ENCODE measurements around the gene USP1. TPM values are rescaled to one million over a fixed set of nuclear protein-coding genes. Genes with fewer than 3 reads are reported as not detected.

Gene USP1
- polyA plus RNA-seq, 1 donor: 37.8 TPM

GRCh38 chr1:62428351-62428750 lies 8.5 kb upstream of the USP1 start:
- DNase-seq: no peak

DNA sequence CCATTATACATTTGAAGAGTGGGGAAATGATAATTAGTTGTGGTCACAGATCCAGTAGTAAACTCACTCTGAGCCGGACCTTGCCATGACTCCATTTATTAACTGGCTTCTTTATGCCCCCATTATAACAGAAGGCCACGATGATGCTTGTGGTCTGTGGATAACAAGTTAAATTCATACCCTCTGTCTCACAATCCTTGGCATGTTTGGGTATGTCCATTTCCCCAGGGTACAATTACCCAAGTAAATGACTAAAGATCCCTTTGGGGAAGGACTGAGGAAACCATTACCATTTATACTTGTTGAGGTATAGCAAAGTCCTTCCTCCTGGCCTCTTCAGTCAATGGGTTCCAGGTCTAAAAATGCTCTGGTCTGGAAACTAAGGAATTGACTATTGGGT lies 7.3 kb upstream of the USP1 start:
- DNase-seq: no peak

GRCh38 chr1:62433861-62434617 lies 2.8 kb upstream of the USP1 start:
- no peak for DNase-seq

DNA sequence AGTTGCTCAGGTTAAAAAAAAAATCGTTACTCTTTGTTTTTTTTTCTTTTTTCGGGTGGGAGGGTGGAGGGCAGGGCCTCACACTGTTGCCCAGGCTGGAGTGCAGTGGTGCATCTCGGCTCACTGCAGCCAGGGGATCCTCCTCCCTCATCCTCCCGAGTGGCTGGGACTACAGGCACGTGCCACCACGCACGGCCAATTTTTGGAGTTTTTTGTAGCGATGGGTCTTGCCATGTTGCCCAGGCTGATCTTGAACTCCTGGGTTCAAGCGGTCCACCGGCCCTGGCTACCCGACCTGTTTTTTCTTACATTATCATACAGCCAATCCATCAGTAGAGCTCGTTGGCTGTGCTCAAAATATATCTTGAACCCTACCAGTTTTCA lies 2.2 kb upstream of the USP1 start:
- DNase-seq: no peak

DNA sequence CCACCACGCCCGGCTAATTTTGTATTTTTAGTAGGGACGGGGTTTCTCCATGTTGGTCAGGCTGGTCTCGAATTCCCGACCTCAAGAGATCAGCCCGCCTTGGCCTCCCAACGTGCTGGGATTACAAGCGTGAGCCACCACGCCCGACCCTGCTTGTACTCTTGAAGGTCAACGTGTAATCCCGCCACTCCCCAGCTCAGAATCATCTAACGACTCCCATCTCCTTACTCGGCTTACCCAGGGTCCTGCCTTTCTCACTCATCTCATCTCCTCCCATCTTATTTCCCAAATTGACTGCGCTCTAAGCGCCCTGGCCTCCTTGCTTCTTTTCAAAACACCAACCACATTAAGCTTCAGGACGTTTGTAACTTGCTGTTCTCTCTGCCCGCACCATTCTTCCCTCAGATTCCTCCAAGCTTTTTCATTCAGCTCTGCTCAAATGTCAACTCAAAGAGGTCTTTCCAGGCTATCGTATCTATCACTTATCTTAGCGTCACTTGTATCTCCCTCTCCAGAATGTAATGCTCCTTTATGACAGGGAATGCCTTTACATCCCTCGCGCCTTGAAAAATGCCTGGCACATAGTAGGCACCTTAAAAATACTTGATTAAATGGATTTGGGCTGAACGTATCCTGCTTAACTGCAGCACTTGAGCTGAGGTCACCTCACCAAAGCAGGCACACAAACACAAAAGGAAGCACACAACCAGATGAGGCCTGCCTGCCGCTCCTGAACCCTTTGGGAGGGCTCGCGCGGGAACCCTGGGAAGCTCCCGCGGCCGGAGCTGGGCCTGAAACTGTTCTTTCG lies 1.4 kb upstream of the USP1 start:
- no peak for DNase-seq

DNA sequence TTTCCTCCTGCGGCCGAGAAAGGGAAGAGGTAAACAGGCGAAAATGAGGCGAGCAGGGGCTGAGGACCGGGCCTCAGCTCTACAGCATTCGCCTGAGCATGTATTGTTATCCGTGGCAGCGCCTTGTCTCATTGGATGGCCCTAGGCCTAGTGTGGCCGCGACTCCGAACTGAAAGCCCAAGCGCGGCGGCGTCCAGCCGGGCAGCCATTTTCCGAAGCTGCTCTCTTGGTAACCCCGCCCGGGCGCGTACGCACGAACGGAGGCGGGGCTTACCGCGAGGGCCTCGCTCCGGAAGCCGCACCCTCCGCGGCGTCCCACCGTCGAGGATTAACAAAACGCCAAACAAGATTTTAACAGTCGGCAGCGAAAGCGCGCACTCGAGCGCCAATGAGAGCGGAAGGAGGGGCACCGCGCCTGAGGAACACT lies 797 bp upstream of the USP1 start:
- DNase-seq: no peak

DNA sequence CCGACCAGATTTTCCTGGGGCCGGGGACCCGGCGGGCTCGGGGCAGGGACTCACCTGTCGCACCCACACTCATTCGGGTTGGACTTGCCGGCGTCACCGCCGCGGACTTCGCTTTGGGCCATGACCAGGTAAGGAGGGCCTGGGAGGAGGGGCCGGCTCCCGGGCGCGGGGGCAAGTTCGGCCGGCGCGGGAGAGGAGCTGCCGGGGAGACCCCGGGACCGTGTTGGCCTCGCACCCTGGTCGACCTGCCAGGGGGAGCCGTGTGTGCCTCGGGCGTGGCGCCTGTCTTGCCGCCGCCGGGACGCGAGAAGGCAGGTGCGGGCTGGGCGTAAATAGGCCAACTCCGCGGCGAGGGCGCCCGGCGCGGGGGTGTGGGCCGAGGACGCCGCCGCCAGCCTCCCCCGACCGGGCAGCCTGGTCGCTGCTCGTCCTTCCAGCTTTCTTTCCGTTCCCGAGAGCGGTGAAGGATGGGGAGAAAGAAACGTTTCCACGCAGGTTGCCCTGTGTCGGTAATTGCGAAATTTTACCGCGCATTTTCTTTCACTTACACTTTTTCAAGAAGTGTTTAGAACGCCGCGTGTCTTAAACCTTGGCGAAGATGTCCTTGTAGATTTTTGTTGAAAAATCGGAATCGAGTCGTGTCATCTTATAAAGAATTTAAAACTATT lies 558 bp downstream of the USP1 start:
- DNase-seq: peak; percentile 27

DNA sequence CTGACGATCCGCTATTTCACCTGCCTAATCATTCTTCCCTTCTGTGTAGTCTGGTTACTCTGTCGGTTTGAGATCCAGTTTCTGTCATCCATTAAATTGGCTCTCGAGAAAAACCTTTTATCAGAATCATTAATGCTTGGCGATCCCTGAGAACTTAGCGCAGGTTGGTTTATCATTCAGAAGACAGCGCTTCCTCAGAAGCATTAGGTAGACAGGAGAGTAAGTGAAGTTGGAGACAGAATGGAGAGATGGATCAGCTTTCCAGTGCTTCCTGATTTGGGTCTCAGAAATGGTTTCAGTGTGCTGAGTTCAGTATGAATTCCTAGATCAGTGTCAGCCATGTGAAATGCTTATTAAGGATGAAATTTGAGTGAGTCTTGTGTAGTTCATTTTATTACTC lies 1.3 kb downstream of the USP1 start:
- DNase-seq: no peak

GRCh38 chr1:62439652-62440371 lies 3.0 kb downstream of the USP1 start:
- DNase-seq: no peak

DNA sequence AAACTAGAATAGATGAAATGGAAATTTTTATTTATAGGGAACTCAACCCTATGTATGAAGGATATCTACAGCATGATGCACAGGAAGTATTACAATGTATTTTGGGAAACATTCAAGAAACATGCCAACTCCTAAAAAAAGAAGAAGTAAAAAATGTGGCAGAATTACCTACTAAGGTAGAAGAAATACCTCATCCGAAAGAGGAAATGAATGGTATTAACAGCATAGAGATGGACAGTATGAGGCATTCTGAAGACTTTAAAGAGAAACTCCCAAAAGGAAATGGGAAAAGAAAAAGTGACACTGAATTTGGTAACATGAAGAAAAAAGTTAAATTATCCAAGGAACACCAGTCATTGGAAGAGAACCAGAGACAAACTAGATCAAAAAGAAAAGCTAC lies 7.9 kb downstream of the USP1 start:
- DNase-seq: no peak

DNA sequence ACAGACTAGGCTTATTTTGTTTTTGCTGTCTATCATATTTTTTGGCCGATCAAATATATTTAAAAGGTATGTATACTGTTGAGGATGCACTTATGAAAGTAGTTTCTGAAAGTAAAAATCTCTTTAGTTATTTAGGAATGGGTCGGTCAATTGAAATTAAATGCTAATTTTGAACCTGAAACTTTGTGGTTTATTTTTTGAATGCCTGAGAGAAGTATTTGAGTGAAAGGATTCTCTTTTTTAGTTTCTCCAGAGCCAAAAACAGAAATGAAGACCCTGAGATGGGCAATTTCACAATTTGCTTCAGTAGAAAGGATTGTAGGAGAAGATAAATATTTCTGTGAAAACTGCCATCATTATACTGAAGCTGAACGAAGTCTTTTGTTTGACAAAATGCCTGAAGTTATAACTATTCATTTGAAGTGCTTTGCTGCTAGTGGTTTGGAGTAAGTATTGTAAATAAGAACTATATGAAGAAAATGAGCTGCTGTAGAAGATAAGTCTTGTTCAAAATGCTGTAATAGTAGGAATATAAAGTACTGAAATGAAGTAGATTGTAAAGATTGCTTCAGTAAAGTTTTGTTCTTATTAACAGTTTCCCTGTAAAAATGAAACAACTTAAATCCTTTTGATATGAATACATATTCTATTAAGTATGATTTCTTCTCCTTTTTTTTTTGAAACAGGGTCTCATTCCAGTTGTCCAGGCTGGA lies 11.5 kb downstream of the USP1 start:
- no peak for DNase-seq

DNA sequence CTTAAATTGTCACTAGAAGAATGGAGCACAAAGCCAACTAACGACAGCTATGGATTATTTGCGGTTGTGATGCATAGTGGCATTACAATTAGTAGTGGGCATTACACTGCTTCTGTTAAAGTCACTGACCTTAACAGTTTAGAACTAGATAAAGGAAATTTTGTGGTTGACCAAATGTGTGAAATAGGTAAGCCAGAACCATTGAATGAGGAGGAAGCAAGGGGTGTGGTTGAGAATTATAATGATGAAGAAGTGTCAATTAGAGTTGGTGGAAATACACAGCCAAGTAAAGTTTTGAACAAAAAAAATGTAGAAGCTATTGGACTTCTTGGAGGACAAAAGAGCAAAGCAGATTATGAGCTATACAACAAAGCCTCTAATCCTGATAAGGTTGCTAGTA lies 13.5 kb downstream of the USP1 start:
- DNase-seq: no peak

GRCh38 chr1:62452951-62453350 lies 16.1 kb downstream of the USP1 start:
- DNase-seq: no peak

- DNase-seq: no peak
Observed at GRCh38 chr1:62457955-62458354, 21.1 kb downstream of the USP1 start.

DNA sequence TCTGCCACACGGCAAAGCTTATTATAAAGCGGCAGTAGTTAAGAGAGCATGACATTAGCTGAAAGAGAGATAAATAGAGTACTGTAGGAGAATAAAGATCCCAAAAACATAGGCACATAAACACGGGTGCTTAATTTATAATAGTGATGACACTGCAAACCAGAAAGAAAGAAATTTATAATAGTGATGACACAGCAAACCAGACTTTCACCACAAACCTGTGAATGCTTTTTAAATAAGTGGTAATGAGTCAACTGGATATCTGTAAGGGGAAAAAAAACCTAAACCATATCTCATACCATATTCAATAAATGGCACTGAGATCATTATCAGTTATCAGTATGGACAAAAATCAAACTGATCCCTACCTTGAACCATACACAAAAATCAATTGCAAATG lies 25.5 kb downstream of the USP1 start:
- DNase-seq: no peak

GRCh38 chr1:62467092-62467491 lies 30.2 kb downstream of the USP1 start:
- DNase-seq: no peak

- no peak for DNase-seq
Observed at GRCh38 chr1:62476525-62477219, 39.8 kb downstream of the USP1 start.

GRCh38 chr1:62481681-62482080 lies 44.8 kb downstream of the USP1 start:
- DNase-seq: no peak

- no peak for DNase-seq
Observed at GRCh38 chr1:62484824-62485468, 48.1 kb downstream of the USP1 start.

- DNase-seq: no peak
Observed at GRCh38 chr1:62487956-62488355, 51.1 kb downstream of the USP1 start.

DNA sequence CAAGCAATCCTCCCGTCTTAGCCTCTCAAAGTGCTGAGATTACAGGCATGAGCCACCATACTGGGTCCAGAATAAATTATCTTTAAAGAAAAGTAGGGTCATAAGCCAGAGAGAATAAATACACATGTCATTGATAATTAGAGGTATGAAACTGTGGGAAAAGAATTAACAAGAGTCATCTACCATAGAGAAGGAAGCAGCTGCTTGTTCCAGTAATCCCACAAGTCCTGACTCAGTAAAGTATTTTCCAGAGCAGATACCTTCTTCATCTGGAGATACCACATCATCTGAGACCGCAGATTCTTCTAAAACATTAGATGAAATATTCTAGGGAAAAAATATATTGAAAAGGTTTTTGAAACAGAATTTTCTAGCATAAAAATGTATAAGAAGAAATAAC lies 55.7 kb downstream of the USP1 start:
- no peak for DNase-seq
